Esophagus mucosa (tissue), 1 donor: ENCODE data around the gene MEI4. TPM values are rescaled to one million over a fixed set of nuclear protein-coding genes. Genes with fewer than 3 reads are reported as not detected.
"Not testable (repeated sequence)": the region's sequence is repeated elsewhere in the genome, so short reads cannot be mapped to it uniquely, and the experiment has no call there.

Experiments used
- ATAC-seq: fragments of 200-7000 bp; cut with Tn5 transposase; one replicate; pipeline ENCODE4 v1.9.1; 2020
- total RNA-seq: library from RNA; stranded (reverse); gene quantifications from one replicate; pipeline ENCODE4 v1.2.4, GENCODE V29; 2023
- donor health status: DM: yes; HTN: yes; CAD: no.

MEI4 gene
- total RNA-seq, 1 donor from 2014 or later, result not detected

DNA sequence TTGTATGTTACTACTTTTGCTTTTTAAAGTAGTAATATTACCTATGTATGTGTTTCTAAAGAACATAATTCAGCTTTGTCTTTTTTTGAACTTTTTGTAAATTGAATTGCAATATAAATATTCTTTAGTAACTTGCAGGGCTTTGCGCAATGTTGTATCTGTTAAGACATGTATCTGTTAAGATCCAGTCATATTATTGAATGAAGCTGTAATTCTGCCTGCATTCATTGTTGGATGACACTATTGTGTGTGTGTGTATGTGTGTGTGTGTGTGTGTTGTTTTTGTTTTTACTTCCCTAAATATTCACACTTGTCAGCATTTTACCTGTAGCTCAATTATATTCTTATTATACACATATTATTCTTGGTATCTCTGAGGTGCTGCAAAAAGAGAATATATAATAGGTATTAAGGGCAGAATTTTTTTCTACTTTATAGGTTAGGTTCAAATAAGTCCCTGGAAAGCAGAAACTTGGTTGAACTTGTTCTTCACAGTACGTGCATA, 164.0 kb downstream of the MEI4 start:
- ATAC-seq, result no peak

DNA sequence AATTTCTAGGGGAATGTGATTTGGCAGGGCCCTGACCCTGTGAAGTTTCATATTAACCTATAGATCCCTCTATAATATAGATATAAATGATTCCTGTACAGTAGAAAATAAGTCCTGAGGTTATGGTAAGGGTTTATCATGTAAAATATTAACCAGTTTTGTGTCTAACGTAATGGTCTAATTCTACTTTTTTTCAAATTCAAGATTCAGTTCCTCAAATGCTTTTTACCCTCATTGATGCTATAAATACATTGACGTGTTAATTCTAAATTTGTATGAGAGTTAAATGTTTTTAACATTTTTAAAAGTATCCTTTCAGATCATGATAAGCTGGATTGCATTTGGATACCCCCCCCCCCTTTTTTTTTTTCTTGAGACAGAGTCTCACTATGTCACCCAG, 169.4 kb downstream of the MEI4 start:
- no peak for ATAC-seq

DNA sequence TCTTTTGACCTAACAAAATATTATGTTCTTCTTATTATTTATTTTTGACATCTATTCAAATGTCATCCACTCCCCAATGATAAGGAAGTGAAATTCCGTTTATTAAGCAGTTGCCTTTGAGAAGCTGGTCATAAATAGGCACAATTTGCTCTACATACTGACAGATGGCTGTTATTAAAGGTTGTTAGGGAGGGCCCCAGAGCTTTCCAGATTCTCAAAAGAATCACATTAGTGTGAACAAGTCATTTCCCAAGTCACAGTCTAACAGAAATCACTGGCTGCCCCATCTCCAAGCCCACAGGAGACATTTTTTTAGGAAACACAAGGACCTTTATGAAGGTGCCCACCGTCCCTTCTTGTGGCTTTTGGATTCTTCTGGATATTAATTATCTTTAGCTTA, 172.4 kb downstream of the MEI4 start:
- no peak for ATAC-seq

DNA sequence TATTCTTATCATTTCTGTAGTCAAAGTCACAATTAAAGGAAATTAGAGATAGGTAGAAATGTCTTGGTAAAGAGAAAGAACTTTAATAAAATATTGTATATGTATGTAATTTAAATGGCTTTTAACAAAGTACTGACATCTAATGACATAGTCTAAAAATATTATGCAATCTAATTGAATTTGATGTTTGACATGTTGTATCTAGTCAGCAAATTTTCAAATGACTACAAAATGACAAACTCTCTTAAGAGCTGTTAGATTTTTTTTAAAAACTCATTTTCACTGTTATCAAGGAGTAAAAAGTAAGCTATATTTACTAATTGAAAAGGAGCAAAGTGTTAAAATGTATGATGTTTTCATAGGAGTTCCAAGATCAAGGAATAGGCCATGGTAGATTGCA, 176.9 kb downstream of the MEI4 start:
- ATAC-seq, result no peak

DNA sequence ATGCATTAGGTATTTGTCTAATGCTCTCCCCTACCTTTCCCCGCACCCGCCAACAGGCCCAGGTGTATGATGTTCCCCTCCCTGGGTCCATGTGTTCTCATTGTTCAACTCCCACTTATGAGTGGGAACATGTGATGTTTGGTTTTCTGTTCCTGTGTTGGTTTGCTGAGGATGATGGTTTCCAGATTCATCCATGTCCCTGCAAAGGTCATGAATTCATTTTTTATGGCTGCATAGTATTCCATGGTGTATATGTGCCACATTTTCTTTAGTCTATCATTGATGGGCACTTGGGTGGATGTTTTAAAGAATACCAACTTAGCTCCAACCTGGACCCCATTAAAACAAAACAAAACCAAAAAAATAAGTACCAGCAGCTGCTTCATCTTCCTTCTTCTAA, 180.9 kb downstream of the MEI4 start:
- ATAC-seq, result not testable (repeated sequence)

DNA sequence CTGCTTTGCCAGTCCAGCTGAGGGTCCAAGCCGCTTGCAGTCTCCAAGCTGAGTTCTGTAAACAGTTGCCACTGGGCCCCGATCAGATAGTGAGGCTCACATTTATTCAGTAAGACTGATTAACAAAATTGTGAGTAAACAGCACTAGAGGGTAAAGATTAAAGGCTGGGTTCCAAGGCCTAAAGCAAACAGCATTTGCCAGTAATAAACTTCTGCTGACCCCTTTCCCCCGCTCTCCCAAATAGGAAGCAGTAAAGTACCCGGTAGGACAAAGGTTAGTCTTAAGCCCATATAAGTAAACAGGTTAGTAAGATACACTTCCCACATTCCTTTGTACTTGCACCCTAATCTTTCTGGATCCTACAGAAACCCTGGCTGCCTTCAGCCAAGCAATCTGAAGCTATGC, 181.8 kb downstream of the MEI4 start:
- ATAC-seq, result no peak

DNA sequence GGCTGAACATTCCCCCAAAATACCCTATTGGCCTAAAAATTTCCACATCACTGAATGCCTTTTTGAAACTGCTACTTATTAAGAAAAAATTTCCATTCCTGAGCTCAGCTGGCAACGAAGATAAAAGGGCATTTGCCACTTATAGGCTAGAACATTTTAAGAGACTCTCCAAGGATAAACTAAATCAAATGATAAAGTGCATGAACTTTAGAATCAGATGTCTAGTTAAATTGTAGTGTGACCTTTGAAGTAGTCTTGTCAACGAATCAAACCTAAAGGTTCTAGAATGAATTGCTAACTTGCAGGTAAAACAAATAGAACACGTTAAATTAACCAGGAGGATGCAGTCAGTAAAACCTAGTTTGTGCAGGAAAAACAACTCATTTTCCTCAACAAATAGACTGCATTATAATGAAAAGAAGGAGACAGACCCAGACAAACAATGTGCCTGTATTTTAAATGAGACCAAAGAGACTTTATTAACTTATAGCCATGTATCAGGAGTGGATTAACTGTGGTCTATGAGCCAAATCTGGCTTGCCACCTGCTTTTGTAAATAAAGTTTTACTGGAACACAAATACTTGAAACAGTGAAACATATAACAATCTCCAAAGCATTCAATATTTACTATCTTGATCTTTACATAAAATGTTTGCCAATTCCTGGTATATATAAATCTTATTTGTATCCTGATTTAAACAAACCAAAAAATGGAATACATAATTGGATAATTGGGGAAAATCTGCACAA, 184.4 kb downstream of the MEI4 start:
- ATAC-seq, result no peak

DNA sequence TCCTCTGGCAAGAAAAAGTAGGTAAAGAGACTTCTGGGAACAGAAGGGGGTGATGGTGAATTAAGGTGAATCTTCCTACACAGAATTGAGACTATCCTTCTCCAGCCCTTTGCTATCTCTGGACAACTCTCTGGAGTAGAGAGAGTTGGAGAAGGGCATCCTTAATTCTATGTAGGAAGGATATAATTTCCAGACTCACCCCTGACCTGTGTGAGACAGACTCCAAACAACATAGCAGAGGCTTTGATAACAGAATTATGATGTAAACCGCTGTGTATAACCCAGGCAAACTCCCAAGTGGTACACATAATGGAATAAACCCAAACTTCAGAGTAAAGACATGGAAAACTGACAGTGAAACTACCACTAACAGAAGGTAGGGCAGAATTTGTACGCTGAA, 186.5 kb downstream of the MEI4 start:
- ATAC-seq, result no peak

DNA sequence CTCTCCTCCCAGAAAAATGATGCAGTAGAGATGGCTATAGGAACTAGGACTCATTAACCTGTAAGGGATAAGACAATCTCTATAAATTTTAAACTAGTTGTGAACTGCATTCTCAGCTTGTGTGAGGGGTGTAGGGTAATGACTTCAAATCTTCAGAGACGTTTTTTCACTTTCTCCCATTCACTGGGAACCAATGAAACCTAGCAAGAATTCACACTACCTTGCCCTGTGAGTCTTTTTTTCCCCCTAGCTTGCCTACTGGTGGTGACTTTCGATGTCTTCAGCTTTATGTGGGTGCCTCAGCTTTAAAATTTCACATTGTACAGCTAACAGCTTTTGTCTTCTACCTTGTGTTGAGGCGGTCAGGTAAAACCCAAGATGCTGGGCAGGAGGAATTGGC, 192.0 kb downstream of the MEI4 start:
- no peak for ATAC-seq

DNA sequence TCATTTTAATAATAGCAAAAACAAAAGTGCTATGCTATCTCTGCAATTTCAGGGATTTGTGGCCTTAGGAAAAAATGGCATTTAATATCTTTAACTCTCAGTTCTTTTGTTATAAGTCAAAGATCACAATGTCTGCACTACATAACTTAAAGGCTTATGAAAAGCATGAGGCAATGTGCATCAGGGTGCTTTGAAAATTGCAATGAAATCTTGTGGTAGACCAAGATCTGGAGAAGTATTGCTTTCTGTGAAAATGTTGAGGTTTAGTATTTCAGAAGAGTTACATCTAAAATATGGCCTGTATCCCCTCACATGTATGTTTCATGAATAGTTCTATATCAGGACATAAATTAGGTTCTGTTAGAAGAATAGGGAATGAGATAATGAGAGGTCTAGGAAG, 200.6 kb downstream of the MEI4 start:
- ATAC-seq, result no peak

DNA sequence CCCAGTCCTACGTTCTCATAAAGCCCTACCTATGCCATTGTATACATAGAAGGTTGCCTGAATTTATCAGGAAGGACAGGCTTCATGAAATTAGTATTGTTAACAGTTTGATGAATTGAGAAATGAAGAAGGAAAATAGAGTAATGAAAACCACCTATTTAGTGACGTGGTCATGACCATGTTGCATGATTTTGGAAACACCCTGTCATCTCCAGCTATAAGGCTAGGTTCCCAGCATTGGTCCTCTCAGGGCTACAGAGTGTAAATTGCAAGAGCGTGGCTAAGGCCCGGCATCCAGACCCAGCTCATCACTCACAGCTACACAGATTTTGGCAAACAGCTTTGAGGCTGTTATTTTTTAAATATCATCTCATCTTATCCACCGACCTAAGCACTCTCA, 203.6 kb downstream of the MEI4 start:
- ATAC-seq, result no peak

DNA sequence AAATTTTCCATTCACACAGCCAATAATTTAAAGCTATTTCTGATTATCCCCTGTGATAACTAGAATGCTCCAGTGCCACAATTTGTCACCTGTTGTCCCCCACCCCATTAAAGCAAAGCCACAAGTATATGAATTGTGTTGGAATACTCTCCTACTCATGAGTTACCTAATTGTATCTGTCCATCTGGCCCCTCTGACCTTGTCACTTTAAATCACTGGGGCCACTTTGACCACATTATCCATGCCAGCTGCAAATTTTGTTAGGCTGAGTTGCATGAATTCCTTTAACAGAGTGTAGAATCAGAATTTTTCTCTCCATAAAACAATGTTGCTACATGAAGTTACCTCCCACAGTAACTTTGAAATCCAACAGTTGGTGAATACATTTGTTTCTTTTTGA, 204.6 kb downstream of the MEI4 start:
- no peak for ATAC-seq

DNA sequence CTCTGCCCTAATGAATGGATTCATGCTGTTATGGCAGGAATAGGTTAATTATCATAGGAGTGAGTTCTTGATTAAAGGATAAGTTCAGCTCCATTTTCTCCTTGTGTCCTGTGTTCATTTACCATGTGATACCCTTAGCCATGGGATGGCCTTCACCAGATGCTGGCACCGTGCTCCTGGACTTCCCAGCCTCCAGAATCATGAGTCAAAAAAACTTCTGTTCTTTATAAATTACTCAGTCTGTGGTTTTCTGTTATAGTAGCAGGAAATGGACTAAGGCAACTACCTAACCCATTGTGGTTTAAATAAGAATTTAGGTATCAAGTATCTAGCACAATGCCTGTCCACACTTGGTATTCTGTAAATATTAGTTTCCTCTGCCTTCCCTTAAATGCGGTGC, 223.5 kb downstream of the MEI4 start:
- no peak for ATAC-seq

DNA sequence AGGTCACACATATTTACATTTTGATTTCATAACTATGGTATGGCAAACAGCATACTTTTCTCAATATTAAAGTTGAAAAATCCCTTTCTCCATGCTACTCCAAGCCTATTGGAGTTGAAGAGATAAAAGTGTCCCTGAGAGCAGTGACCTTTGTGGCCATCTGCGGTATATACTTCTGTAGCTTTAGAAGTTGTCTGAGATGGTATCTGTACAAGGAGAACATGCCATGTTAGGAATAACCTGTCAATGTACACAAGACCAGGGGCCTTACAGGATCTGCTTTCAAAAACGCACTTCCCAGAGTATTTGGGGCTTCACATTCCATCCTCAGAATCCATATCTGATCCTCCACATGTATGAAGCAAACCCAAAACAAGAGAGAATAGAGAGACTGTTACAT, 226.7 kb downstream of the MEI4 start:
- no peak for ATAC-seq

DNA sequence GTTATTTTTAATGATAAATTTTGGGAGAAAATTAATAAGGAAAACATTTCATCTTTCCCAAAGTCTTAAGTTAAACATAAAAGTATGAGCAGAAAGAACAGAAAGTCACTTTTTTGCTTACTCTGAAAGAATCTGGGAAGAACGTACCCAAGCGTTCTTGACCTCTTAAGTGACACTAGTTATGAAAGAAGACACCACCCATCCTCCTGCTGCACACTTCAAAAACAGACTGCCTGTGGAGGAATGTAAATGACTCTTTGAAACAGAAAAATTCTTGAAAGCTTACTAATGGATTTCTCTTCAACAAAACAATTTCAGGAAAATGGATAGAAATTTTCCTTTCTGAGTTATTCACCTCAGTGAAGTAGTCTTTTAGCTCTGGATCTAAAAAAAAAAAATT, 227.7 kb downstream of the MEI4 start:
- no peak for ATAC-seq

DNA sequence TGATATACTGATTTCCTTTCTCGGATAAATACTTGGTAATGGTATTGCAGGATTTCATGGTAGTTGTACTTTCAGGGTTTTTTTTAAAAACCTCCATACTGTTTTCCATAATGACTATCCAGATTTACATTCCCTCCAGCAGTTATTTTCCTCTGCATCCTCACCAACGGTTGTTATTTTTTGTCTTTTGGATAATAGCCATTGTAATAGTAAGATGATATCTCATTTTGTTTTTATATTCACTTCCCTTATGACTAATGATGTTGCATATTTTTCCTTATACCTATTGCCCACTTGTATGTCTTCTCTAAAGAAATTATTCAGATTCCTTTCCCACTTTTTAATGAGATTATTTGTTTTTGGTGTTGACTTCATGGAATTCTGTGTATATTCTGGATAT, 231.0 kb downstream of the MEI4 start:
- ATAC-seq, result no peak

DNA sequence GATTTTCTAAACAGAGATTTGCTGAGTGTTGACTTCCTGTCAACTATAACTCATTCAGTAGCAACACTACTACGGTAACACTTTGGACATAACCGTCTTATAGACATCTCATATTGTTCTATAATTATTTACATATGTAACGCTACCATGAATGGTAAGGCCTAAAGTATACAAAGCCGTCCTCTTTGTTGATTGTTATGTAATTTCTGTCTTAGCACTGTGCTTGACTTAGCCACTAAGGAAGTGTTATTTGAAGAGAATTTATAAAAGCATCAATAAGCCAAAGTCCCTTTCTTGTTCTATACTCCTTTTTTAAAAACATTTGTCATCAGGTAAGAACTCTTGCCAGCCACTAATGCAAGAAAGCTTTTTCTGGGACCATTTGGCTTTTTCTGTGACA, 240.6 kb downstream of the MEI4 start:
- no peak for ATAC-seq

DNA sequence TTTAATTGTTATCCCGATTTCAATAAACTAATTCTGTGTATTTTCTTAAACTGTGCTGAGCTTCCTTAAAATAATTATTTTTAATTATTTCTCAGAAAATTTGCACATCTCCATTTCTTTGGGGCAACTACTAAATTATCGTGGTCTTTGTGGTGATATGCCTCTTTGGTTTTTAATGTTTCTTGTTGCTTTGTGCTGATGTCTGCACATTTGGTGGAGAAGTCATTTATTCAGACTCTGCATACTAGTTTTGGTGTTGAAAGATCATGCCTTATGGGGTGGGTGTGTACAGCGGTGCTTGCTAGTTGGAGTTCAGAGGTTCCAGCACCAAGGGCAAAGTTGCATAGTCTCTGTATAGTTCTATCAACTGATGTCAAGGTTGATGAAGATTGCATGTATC, 253.2 kb downstream of the MEI4 start:
- ATAC-seq, result no peak

DNA sequence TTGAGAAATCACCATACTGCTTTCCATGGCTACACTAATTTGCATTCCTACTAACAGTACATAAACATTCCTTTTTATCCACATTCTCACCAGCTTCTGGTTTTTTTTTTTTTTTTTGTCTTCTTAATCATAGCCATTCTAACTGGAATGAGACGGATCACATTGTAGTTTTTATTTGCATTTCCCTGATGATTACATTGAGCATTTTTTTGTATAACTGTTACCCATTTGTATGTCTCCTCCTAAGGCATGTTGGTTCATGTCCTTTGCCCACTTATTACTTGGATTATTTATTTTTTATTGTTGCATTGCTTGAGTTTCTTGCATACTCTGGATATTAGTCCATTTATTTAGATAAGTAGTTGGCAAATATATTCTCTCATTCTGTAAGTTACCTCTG, 258.0 kb downstream of the MEI4 start:
- no peak for ATAC-seq

DNA sequence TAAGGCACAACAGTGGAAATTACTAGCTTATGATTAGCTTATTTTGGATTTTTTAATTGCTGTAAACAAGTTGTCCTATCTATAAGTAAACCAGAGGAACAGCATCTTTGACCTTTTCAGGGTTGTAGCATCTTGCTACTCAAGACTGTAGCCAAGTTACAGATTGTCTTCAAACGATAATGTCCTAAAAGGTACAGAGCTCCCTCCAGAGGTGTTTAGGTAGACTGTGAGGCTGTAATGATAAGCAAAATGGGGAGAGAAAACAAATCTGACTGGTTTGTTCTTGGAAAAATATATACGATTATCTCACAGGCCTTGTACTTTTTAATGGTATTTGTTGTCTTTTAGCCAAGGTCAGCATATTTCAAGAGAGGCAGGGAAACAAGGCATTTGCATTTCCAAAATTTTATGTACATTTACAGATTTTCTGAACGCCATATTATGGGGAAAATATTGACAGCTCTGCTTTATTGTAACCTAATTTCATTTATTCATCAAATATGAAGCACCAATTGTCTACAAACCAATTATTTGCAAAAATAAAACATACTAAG, 273.4 kb downstream of the MEI4 start:
- no peak for ATAC-seq

DNA sequence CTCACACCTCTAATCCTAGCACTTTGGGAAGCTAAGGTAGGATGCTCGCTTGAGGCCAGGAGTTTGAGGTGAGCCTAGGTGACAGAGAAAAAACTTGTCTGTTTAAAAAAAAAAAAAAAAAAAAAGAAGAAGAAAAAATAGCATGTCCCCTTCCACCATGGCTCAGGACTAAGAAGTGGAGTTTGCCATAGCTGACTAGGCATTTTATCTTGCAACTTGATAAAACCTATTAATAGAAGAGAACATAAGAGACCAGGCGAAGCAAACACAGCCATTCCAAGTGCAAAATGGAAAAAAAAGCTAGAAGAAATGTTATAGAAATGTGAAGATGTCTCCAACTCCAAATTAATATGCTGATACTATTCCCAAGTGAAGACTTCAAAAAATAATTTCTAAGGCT, 277.5 kb downstream of the MEI4 start:
- no peak for ATAC-seq

DNA sequence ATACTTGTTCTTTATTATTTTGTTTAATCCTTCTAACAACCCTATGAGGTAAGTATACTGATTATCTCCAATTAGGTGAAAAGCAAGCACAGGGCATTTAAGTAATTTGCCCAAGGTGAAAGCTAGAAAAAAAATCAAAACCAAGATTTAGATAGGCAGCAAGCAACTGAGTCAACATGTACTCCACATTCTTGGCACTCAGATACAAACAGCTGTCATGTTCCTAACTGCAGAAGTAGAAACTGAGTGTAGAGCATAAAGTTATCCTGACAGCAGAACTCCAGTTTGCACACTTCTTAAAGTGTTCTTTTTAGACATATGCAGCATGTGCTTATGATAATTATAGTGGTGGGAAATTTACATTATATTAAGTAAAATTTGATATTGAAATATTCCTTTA, 278.1 kb downstream of the MEI4 start:
- ATAC-seq, result no peak

DNA sequence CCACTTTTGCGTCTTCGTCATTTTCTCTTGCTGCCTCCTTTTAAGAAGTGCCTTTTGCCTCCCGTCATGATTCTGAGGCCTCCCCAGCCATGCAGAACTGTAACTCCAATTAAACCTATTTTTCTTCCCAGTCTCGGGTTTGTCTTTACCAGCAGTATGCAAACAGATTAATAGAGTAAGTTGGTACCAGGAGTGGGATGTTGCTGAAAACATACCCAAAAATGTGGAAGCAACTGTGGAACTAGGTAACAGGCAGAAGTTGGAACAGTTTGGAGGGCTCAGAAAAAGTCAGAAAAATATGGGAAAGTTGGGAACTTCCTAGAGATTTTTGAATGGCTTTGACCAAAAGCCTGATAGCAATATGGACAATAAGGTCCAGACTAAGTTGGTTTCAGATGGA, 309.2 kb downstream of the MEI4 start:
- ATAC-seq, result no peak

DNA sequence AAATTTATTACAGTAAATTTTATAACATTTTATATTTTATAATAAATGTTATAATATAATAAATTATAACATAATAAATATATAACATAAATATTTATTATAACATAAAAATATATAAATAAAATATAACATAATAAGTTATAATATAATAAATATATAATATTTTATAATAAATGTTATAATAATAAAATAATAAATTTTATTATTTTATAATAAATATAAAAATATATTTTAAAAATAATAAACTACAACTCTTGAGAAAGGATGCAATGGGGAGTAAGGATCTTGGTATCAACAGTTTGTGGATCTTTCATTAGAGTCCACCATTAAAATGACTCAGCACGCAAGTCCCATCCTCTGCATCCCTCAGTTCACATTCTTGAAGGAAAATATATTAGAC, 312.6 kb downstream of the MEI4 start:
- no peak for ATAC-seq

DNA sequence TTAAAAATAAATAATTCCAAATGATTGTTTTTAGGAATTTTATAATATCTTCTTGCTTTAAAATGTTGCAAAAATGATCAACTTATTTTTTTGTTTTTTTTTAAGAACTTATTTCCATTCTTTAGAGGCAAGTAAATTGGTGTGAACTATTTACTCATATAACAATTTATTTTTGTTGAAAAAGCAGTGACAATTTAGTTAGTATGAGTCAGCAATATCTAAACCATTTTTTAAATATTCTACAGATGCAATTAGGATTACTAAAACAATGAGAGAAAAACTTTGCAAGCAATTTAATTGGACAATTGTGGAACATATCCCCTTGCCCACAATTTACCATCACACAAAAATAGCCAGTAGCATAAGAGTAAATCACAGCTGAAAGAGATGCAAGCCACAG, 319.5 kb downstream of the MEI4 start:
- ATAC-seq, result no peak
